Measurements from ENCODE around the gene RPS4Y1. TPM values are rescaled to one million over a fixed set of nuclear protein-coding genes. Genes with fewer than 3 reads are reported as not detected.

RPS4Y1 gene
- polyA plus RNA-seq, 1 of the 3 experiments (the other 2 are of a cell fraction), result not detected

DNA sequence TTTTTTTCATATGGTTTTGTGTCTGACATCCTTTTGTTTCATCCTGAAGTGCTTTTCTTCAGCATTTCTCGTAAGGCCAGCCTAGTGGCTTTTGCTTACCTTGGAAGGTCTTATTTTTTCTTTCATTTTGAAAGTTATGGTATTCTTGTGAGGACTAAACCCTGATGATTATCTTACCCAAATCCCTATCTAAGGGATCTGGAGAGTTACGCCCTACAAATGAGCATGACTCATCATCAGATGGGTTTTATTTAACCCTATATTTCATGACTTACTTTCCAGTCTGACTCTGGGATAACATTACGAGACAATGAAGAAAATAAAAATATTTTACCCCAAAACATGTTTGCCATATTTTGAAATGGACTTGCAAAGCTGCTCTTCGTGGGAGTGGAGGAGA is 18.4 kb downstream of the RPS4Y1 start:
- Histone ChIP-seq H3K9me3 (no peaks in the 10 kb centered on the region), H4K20me1 (ENCODE audit: insufficient read depth) (no peaks in the 10 kb centered on the region), H3K4me3 (ENCODE audit: low read depth in 2 of 2, low read length in 1 of 2) (no peak overlapping the region), H3K36me3 (replicated peaks in 1 of 2; ENCODE audit: control insufficient read depth in 1 of 2, insufficient read depth in 2 of 2, low read length in 1 of 2) (no peaks in the 10 kb centered on the region), H3K9ac (no peak overlapping the region), H3K79me2 (ENCODE audit: insufficient read depth) (no peaks in the 10 kb centered on the region), H3K4me1 (ENCODE audit: control insufficient read depth in 1 of 2, insufficient read depth in 2 of 2, low read depth in 1 of 2, low read length in 1 of 2) (no peaks in the 10 kb centered on the region), H3K4me2 (no peak overlapping the region), H3F3A (replicated peaks; ENCODE audit: insufficient read depth) (no peaks in the 10 kb centered on the region), H3K27ac (ENCODE audit: low read depth in 2 of 2, low read length in 1 of 2) (no peak overlapping the region), H3K27me3 (ENCODE audit: insufficient read depth) (no peaks in the 10 kb centered on the region), H2AFZ (ENCODE audit: low read depth) (no peak overlapping the region), H3K9me2 (no peaks in the 10 kb centered on the region)
- DNase-seq, result no peak
- TF ChIP-seq EZH2phosphoT487 (IDR thresholded peaks at IDR 0.05; ENCODE audit: borderline replicate concordance, low read depth) (no peak), YY1 (IDR thresholded peaks at IDR 0.05; ENCODE audit: low read depth) (no peak), MEF2A (IDR thresholded peaks at IDR 0.05; ENCODE audit: borderline replicate concordance, low read depth) (no peak), FOXJ3 (CRISPR knock-in tag; IDR thresholded peaks at IDR 0.05) (no peak), TAF1 (IDR thresholded peaks at IDR 0.05; ENCODE audit: borderline replicate concordance, low read depth, low read length) (no peak), EP300 (IDR thresholded peaks at IDR 0.05; ENCODE audit: borderline replicate concordance in 1 of 2, low read depth in 1 of 2, low read length in 1 of 2) (no peak), NFIC (IDR thresholded peaks at IDR 0.05; ENCODE audit: borderline replicate concordance) (no peak), RCOR1 (IDR thresholded peaks at IDR 0.05; ENCODE audit: low read length) (no peak), SIN3A (IDR thresholded peaks at IDR 0.05; ENCODE audit: borderline replicate concordance, low read depth, low read length) (no peak), TEAD4 (IDR thresholded peaks at IDR 0.05; ENCODE audit: borderline replicate concordance, insufficient read depth) (no peak)
- TF ChIP-seq, protein P1, sequence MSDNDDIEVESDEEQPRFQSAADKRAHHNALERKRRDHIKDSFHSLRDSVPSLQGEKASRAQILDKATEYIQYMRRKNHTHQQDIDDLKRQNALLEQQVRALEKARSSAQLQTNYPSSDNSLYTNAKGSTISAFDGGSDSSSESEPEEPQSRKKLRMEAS (IDR thresholded peaks at IDR 0.05; ENCODE audit: low read depth), result no peak
- TF ChIP-seq, protein P2, sequence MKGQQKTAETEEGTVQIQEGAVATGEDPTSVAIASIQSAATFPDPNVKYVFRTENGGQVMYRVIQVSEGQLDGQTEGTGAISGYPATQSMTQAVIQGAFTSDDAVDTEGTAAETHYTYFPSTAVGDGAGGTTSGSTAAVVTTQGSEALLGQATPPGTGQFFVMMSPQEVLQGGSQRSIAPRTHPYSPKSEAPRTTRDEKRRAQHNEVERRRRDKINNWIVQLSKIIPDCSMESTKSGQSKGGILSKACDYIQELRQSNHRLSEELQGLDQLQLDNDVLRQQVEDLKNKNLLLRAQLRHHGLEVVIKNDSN (IDR thresholded peaks at IDR 0.05; ENCODE audit: borderline replicate concordance, low read depth), result no peak
- TF ChIP-seq, protein P3, sequence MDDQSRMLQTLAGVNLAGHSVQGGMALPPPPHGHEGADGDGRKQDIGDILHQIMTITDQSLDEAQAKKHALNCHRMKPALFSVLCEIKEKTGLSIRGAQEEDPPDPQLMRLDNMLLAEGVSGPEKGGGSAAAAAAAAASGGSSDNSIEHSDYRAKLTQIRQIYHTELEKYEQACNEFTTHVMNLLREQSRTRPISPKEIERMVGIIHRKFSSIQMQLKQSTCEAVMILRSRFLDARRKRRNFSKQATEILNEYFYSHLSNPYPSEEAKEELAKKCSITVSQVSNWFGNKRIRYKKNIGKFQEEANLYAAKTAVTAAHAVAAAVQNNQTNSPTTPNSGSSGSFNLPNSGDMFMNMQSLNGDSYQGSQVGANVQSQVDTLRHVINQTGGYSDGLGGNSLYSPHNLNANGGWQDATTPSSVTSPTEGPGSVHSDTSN (IDR thresholded peaks at IDR 0.05), result no peak
- WGBS (ENCODE audit: low lambda C conversion rate), result no CpG with 5 or more reads among the region's 4 CpGs
- CTCF ChIA-PET, result no interaction called here
- POLR2A ChIA-PET, result no interaction called here

DNA sequence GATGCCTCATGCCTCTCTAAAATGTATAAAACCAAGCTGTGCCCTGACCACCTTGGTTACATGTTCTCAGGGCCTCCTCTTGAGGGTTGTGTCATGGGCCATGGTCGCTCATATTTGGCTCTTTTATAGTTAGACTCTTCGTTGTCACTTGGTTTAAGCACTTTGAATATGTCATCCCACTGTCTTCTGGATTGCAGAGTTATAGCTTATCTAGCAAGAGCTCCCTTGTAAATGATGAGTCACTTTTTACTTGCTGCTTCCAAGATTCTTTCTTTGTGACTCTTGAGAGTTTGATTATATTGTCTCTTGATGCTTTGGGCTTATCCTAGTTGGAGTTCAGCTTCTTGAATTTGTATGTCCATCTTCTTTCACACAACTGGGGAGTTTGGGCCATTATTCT is 19.1 kb downstream of the RPS4Y1 start:
- WGBS (ENCODE audit: low lambda C conversion rate), result no CpG with 5 or more reads among the region's 2 CpGs
- no peaks in the 10 kb centered on the region for H3K27me3 ChIP-seq (ENCODE audit: insufficient read depth)
- DNase-seq, result no peak
- H3K9me3 ChIP-seq, result no peaks in the 10 kb centered on the region
- H3K4me3 ChIP-seq (ENCODE audit: low read depth in 2 of 2, low read length in 1 of 2), result no peak overlapping the region
- no peaks in the 10 kb centered on the region for H3K4me1 ChIP-seq (ENCODE audit: control insufficient read depth in 1 of 2, insufficient read depth in 2 of 2, low read depth in 1 of 2, low read length in 1 of 2)
- no peaks in the 10 kb centered on the region for H4K20me1 ChIP-seq (ENCODE audit: insufficient read depth)
- ChIA-PET POLR2A (no interaction called here), CTCF (no interaction called here)
- no peak overlapping the region for H3K27ac ChIP-seq (ENCODE audit: low read depth in 2 of 2, low read length in 1 of 2)
- TF ChIP-seq POLR2AphosphoS5 (IDR thresholded peaks at IDR 0.05; ENCODE audit: low read depth, low read length), result no peak
- TF ChIP-seq EZH2phosphoT487 (IDR thresholded peaks at IDR 0.05; ENCODE audit: borderline replicate concordance, low read depth), result no peak
- TF ChIP-seq, protein P3 (IDR thresholded peaks at IDR 0.05), result no peak
- no peak for TF ChIP-seq TCF12 (IDR thresholded peaks at IDR 0.05)
- TF ChIP-seq, protein P4, sequence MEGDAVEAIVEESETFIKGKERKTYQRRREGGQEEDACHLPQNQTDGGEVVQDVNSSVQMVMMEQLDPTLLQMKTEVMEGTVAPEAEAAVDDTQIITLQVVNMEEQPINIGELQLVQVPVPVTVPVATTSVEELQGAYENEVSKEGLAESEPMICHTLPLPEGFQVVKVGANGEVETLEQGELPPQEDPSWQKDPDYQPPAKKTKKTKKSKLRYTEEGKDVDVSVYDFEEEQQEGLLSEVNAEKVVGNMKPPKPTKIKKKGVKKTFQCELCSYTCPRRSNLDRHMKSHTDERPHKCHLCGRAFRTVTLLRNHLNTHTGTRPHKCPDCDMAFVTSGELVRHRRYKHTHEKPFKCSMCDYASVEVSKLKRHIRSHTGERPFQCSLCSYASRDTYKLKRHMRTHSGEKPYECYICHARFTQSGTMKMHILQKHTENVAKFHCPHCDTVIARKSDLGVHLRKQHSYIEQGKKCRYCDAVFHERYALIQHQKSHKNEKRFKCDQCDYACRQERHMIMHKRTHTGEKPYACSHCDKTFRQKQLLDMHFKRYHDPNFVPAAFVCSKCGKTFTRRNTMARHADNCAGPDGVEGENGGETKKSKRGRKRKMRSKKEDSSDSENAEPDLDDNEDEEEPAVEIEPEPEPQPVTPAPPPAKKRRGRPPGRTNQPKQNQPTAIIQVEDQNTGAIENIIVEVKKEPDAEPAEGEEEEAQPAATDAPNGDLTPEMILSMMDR (IDR thresholded peaks at IDR 0.05), result no peak
- no peak for TF ChIP-seq TEAD4 (IDR thresholded peaks at IDR 0.05; ENCODE audit: borderline replicate concordance, insufficient read depth)
- no peak for TF ChIP-seq FOXJ3 (CRISPR knock-in tag; IDR thresholded peaks at IDR 0.05)
- TF ChIP-seq GABPA (IDR thresholded peaks at IDR 0.05; ENCODE audit: low read depth), result no peak
- TF ChIP-seq RFX5 (IDR thresholded peaks at IDR 0.05; ENCODE audit: low read length), result no peak
- no peak for TF ChIP-seq NRF1 (IDR thresholded peaks at IDR 0.05; ENCODE audit: low read depth, low read length)
- TF ChIP-seq YY1 (IDR thresholded peaks at IDR 0.05; ENCODE audit: low read depth), result no peak
- TF ChIP-seq ELF1 (IDR thresholded peaks at IDR 0.05), result no peak
- TF ChIP-seq RCOR1 (IDR thresholded peaks at IDR 0.05; ENCODE audit: low read length), result no peak
- no peak for TF ChIP-seq SIN3A (IDR thresholded peaks at IDR 0.05; ENCODE audit: borderline replicate concordance, low read depth, low read length)
- H3K4me2 ChIP-seq, result no peak overlapping the region
- no peaks in the 10 kb centered on the region for H3K79me2 ChIP-seq (ENCODE audit: insufficient read depth)
- H3K36me3 ChIP-seq (replicated peaks in 1 of 2; ENCODE audit: control insufficient read depth in 1 of 2, insufficient read depth in 2 of 2, low read length in 1 of 2), result no peaks in the 10 kb centered on the region
- no peak overlapping the region for H2AFZ ChIP-seq (ENCODE audit: low read depth)
- no peaks in the 10 kb centered on the region for H3K9me2 ChIP-seq
- no peak overlapping the region for H3K9ac ChIP-seq
- no peaks in the 10 kb centered on the region for H3F3A ChIP-seq (replicated peaks; ENCODE audit: insufficient read depth)
